Upper lobe of right lung (tissue), 1 donor: ENCODE data around the gene TIMM21. TPM values are rescaled to one million over a fixed set of nuclear protein-coding genes. Genes with fewer than 3 reads are reported as not detected.

Source experiments
- ATAC-seq: fragments of 200-7000 bp; cut with Tn5 transposase; one replicate; pipeline ENCODE4 v1.9.1; 2020; ENCODE audit warnings: mild to moderate bottlenecking, moderate library complexity
- DNase-seq: peaks from one replicate; pipeline ENCODE4 v3.0.0-alpha.2; 2020
- H3K27ac ChIP-seq: fragments of 200-600 bp; one replicate; pipeline ENCODE4 v1.8.0; 2022
- H3K27me3 ChIP-seq: fragments of 200-600 bp; one replicate; pipeline ENCODE4 v1.8.0; 2022; ENCODE audit warnings: mild to moderate bottlenecking
- H3K36me3 ChIP-seq: fragments of 200-600 bp; one replicate; pipeline ENCODE4 v1.8.0; 2022
- H3K4me1 ChIP-seq: fragments of 200-600 bp; one replicate; pipeline ENCODE4 v1.8.0; 2022
- H3K4me3 ChIP-seq: fragments of 200-600 bp; one replicate; pipeline ENCODE4 v1.8.0; 2022; ENCODE audit warnings: mild to moderate bottlenecking
- H3K9me3 ChIP-seq: fragments of 200-600 bp; one replicate; pipeline ENCODE4 v1.8.0; 2022
- CTCF ChIP-seq: fragments of 200-600 bp; IDR thresholded peaks from one replicate; pipeline ENCODE4 v1.8.0; 2022; ENCODE audit warnings: antibody characterized with exemption
- intact Hi-C: fragments of 100-400 bp; cut with DNase I; formaldehyde crosslinking; loops from one replicate; pipeline ENCODE4 v1.11.0; 2022
- total RNA-seq: library from RNA; stranded (reverse); fragmentation: NEBNext Ultra II Directional; extraction: Animal tissue kit (Norgen Biotek cat#: 25700); gene quantifications from one replicate; pipeline ENCODE4 v1.2.1, GENCODE V29; 2021
- donor health status: DM: no; HTN: yes; CAD: no; lungs with severe emphysema.

The TIMM21 gene
- total RNA-seq, 1 donor from 2014 or later: 20.2 TPM

GRCh38 chr18:74147491-74147778 lies 888 bp upstream of the TIMM21 start:
- peak overlapping the region; percentile 90 for H3K27ac ChIP-seq
- no peak for ATAC-seq

GRCh38 chr18:74148543-74149070 lies 284 bp downstream of the TIMM21 start:
- Histone ChIP-seq H3K9me3 (no peaks in the 10 kb centered on the region), H3K27ac (peak overlapping the region; percentile 90), H3K4me3 (peak overlapping the region; percentile 75), H3K27me3 (no peaks in the 10 kb centered on the region), H3K4me1 (peaks cover 20% of the 10 kb centered on the region), H3K36me3 (no peaks in the 10 kb centered on the region)
- TF ChIP-seq CTCF: no peak
- intact Hi-C loops: no loop called here
- no peak for DNase-seq
- no peak for ATAC-seq

More at GRCh38 chr18:74147491-74147778, 888 bp upstream of the TIMM21 start:
- Histone ChIP-seq H3K27me3 (no peaks in the 10 kb centered on the region), H3K36me3 (no peaks in the 10 kb centered on the region), H3K4me1 (peaks cover 20% of the 10 kb centered on the region), H3K4me3 (peak overlapping the region; percentile 75), H3K9me3 (no peaks in the 10 kb centered on the region)
- TF ChIP-seq CTCF: no peak
- intact Hi-C loops: no loop called here
- no peak for DNase-seq

GRCh38 chr18:74149878-74150277 lies 1.6 kb downstream of the TIMM21 start:
- DNase-seq (no peak), ATAC-seq (no peak)
- Histone ChIP-seq H3K27me3 (no peaks in the 10 kb centered on the region), H3K36me3 (peaks cover 9% of the 10 kb centered on the region), H3K9me3 (no peaks in the 10 kb centered on the region), H3K27ac (no peak overlapping the region), H3K4me3 (no peak overlapping the region), H3K4me1 (peaks cover 20% of the 10 kb centered on the region)
- intact Hi-C loops: no loop called here
- no peak for TF ChIP-seq CTCF

- no peaks in the 10 kb centered on the region for H3K9me3 ChIP-seq
- H3K27ac ChIP-seq: no peak overlapping the region
- intact Hi-C loops: no loop called here
- H3K4me3 ChIP-seq: no peak overlapping the region
- no peaks in the 10 kb centered on the region for H3K27me3 ChIP-seq
- no peak for DNase-seq
- peaks cover 33% of the 10 kb centered on the region for H3K36me3 ChIP-seq
- no peak for ATAC-seq
- TF ChIP-seq CTCF: no peak
- H3K4me1 ChIP-seq: peaks cover 15% of the 10 kb centered on the region
Measured at GRCh38 chr18:74152270-74152669, 3.9 kb downstream of the TIMM21 start.

- ATAC-seq (no peak), DNase-seq (no peak)
- Histone ChIP-seq H3K27ac (no peak overlapping the region), H3K4me1 (peaks cover 15% of the 10 kb centered on the region), H3K9me3 (no peaks in the 10 kb centered on the region), H3K4me3 (no peak overlapping the region), H3K27me3 (no peaks in the 10 kb centered on the region), H3K36me3 (peaks cover 38% of the 10 kb centered on the region)
- intact Hi-C loops: no loop called here
- no peak for TF ChIP-seq CTCF
Measured at GRCh38 chr18:74152857-74153256, 4.5 kb downstream of the TIMM21 start.

GRCh38 chr18:74153377-74153776 lies 5.1 kb downstream of the TIMM21 start:
- TF ChIP-seq CTCF: no peak
- Histone ChIP-seq H3K27ac (no peak overlapping the region), H3K4me3 (no peak overlapping the region), H3K27me3 (no peaks in the 10 kb centered on the region), H3K36me3 (peaks cover 43% of the 10 kb centered on the region), H3K9me3 (no peaks in the 10 kb centered on the region), H3K4me1 (peaks cover 15% of the 10 kb centered on the region)
- intact Hi-C loops: no loop called here
- ATAC-seq (no peak), DNase-seq (no peak)
